Peyer's patch (tissue), 4 donors: Measurements from ENCODE around the gene GSG1. TPM values are rescaled to one million over a fixed set of nuclear protein-coding genes. Genes with fewer than 3 reads are reported as not detected.

ENCODE experiments used
- DNase-seq, 3 donors: peaks; one replicate each; pipeline ENCODE4 v3.0.0-alpha.2; 2017 to 2019
- H3K27ac ChIP-seq, 4 donors: fragments of 200-600 bp; sonication (generic); one replicate each; pipeline ENCODE4 v1.5.1; 2016 to 2019
- H3K27me3 ChIP-seq, 2 donors: fragments of 200-600 bp; sonication (generic); one replicate each; pipeline ENCODE4 v1.5.1; 2019
- H3K36me3 ChIP-seq, 3 donors: fragments of 200-600 bp; sonication (generic); one replicate each; pipeline ENCODE4 v1.5.1; 2016 to 2019
- H3K4me1 ChIP-seq, 4 donors: fragments of 200-600 bp; sonication (generic); one replicate each; pipeline ENCODE4 v1.5.1; 2016 to 2019
- H3K4me3 ChIP-seq, 4 donors: fragments of 200-600 bp; sonication (generic); 1 replicate in 3 of 4; 2 replicates in 1 of 4; pipeline ENCODE4 v1.5.1; 2016 to 2019; ENCODE audit warnings: mild to moderate bottlenecking in 1 of 4
- H3K9me3 ChIP-seq, 4 donors: fragments of 200-600 bp; sonication (generic); one replicate each; pipeline ENCODE4 v1.5.1; 2016 to 2019; ENCODE audit warnings: mild to moderate bottlenecking in 1 of 4
- POLR2A ChIP-seq, 2 donors: fragments of 450-650 bp; IDR thresholded peaks; one replicate each; pipeline ENCODE4 v1.5.1; 2017; ENCODE audit warnings: antibody characterized with exemption in 2 of 2, mild to moderate bottlenecking in 2 of 2, moderate library complexity in 2 of 2
- total RNA-seq, 4 donors: library from RNA; depleted of rRNA; stranded (reverse); fragments of >200 nt; gene quantifications; one replicate each; pipeline ENCODE4 v1.1.0, GENCODE V29; 2016
- TF ChIP-seq, protein P1 (sequence below), 6 experiments: fragments of 450-650 bp in 4 of 6; fragments of 200-600 bp in 2 of 6; sonication (generic) in 1 of 6; IDR thresholded peaks; one replicate each; pipeline ENCODE4 v1.5.1; 2017 to 2019; ENCODE audit warnings: antibody characterized with exemption in 6 of 6, mild to moderate bottlenecking in 3 of 6, moderate library complexity in 1 of 6

Gene GSG1
- total RNA-seq, 4 donors from 2014 or later, result 1.1 TPM; not detected in 3

DNA sequence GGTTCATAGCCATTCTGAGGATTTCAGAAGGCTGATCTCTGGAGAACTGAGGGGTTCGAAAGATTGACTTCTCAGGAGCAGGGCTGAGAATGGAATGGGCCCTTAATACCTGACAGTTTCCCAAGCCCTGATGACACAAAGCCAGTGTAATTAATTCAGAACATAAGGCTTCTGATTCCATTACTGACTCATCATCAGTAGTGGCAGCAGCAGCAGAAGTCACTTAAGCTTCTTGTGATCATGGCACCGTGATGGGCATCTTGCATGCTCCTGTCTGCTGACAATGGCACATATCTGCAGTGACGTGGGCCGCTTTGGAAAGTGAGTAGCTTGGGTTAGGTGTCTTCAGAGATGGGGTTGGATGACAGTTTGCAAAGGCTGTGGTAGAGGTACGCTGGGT, 38.2 kb upstream of the GSG1 start:
- Histone ChIP-seq H3K4me3 (no peak overlapping the region), H3K27ac (no peak overlapping the region), H3K27me3 (no peaks in the 10 kb centered on the region), H3K36me3 (no peaks in the 10 kb centered on the region), H3K9me3 (no peaks in the 10 kb centered on the region), H3K4me1 (peaks cover 0 to 2% (median 0%) of the 10 kb centered on the region in 4 donors)
- TF ChIP-seq POLR2A (IDR thresholded peaks at IDR 0.05), result no peak
- TF ChIP-seq, protein P1, sequence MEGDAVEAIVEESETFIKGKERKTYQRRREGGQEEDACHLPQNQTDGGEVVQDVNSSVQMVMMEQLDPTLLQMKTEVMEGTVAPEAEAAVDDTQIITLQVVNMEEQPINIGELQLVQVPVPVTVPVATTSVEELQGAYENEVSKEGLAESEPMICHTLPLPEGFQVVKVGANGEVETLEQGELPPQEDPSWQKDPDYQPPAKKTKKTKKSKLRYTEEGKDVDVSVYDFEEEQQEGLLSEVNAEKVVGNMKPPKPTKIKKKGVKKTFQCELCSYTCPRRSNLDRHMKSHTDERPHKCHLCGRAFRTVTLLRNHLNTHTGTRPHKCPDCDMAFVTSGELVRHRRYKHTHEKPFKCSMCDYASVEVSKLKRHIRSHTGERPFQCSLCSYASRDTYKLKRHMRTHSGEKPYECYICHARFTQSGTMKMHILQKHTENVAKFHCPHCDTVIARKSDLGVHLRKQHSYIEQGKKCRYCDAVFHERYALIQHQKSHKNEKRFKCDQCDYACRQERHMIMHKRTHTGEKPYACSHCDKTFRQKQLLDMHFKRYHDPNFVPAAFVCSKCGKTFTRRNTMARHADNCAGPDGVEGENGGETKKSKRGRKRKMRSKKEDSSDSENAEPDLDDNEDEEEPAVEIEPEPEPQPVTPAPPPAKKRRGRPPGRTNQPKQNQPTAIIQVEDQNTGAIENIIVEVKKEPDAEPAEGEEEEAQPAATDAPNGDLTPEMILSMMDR (IDR thresholded peaks at IDR 0.05), result no peak
- DNase-seq, result no peak

DNA sequence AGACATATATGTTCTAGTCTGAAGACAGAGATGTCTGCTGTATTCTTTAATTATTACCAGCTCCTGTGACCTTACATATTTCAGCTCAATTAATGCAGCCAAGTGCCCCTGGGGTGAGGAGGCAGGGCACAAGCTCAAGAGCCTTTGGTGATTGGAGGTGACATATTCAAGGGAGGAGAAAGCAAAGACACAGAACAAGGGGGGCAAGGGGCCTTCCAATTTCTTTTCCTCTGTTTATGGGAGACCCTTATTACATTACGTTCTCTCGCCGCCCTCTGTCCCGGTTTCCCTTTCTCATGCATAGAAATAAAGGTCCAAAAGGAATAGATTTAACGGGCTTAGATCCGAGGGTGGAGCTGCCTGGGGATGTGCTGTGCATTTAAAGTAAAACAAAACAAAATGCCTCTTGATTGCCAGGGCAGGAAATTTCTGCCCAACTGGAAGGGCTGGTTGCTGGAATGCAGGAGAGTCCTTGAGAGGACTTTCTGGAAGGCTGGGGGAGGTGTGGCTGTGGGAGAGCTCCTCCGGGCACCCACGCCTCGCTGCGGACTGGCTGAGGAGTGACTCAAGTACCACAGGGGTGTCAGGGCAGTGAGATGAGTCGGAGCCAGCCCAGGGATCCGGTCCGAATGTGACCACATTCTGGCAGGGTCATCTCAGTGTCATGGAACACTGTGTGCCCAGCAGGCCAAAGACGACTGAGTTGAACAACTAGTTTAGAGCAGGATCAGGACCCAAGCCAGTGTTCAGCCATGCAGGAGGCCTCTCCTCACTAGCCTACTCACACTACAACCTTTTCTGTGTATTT, 32.1 kb upstream of the GSG1 start:
- Histone ChIP-seq H3K27ac (no peak overlapping the region), H3K36me3 (no peaks in the 10 kb centered on the region)

DNA sequence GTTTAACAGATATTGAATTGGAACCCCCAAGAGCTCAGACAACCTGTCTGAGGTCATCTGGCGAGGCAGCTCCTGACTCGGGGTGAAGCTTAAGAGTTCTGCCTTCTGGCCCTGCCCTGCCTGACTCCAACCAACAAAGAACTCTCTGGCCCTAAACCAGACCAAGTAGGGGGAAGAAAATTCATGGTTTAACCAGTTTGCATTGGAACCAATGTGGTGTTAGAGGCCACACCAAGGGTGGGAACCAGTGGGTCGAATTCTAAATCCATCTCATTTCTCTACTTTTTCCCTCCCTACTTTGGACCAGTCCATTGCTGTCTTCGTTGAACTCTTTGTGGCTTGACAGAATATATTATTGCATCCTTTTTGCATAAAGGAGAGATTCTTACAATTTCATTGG, 30.4 kb upstream of the GSG1 start:
- Histone ChIP-seq H3K27me3 (no peaks in the 10 kb centered on the region), H3K4me3 (no peak overlapping the region), H3K4me1 (peaks cover 0 to 6% (median 0%) of the 10 kb centered on the region in 4 donors), H3K9me3 (no peaks in the 10 kb centered on the region), H3K36me3 (no peaks in the 10 kb centered on the region), H3K27ac (no peak overlapping the region)
- no peak for DNase-seq
- no peak for TF ChIP-seq POLR2A (IDR thresholded peaks at IDR 0.05)
- TF ChIP-seq, protein P1 (IDR thresholded peaks at IDR 0.05), result no peak

More for the DNA sequence above, 32.1 kb upstream of the GSG1 start:
- no peak for TF ChIP-seq POLR2A (IDR thresholded peaks at IDR 0.05)
- TF ChIP-seq, protein P1 (IDR thresholded peaks at IDR 0.05), result no peak
- no peak for DNase-seq
- Histone ChIP-seq H3K27me3 (no peaks in the 10 kb centered on the region), H3K4me1 (peaks cover 0 to 6% (median 0%) of the 10 kb centered on the region in 4 donors), H3K4me3 (no peak overlapping the region), H3K9me3 (no peaks in the 10 kb centered on the region)

DNA sequence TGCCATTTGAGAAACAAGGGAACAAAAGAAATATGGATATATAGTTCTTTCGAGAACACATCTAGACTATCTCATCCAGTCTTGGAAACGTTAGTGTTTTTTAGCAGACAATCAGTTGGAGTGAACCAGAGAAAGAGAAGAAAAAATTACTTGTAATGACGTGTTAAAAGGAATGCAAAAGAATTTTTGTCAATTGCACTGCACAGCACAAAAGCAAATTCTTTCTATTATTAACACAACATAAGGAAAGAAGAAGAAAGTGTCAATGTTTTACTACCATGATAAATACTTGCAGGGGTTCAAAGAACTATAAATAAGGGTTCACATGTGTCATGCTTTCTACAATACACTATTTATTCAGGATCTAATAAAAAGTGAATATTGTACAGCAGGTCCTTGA, 27.5 kb upstream of the GSG1 start:
- no peak for DNase-seq
- TF ChIP-seq POLR2A (IDR thresholded peaks at IDR 0.05), result no peak
- TF ChIP-seq, protein P1 (IDR thresholded peaks at IDR 0.05), result no peak
- Histone ChIP-seq H3K4me3 (no peak overlapping the region), H3K4me1 (no peaks in the 10 kb centered on the region), H3K36me3 (no peaks in the 10 kb centered on the region), H3K27me3 (no peaks in the 10 kb centered on the region), H3K27ac (no peak overlapping the region), H3K9me3 (no peaks in the 10 kb centered on the region)

DNA sequence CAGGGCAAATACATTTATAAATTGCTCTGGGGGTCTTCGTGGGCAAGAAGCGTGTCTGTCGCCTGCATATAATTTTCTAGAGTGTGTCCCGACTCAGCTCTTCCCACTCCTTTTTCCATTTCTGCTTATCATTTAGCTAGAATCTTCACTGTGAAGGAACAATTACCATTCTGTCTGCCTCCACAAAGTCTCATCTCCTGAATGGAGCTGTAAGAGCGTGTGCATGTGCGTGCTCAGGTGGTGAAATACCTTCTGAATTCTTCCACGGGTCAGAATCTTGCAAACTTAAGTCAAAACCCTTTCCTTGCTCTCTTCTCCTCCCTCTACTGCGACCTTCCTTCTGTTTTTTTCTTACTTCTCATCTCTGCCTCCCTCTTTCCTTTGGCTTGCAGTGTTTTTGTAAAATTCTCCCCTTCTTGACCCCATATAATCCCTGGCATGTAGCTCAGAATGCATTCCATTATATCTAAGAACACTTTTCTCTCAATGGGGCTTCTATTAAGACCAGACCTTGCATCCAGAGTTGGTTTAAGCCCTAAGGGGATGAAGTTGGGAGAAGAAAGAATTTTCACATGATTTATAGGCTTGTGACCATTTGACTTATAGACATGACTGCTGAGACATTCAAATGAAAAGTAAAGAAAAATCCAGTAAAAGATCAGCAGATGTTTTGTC, 25.0 kb upstream of the GSG1 start:
- Histone ChIP-seq H3K9me3 (no peaks in the 10 kb centered on the region), H3K4me3 (no peak overlapping the region), H3K27me3 (no peaks in the 10 kb centered on the region), H3K4me1 (no peaks in the 10 kb centered on the region), H3K36me3 (no peaks in the 10 kb centered on the region), H3K27ac (no peak overlapping the region)
- TF ChIP-seq, protein P1 (IDR thresholded peaks at IDR 0.05), result no peak
- TF ChIP-seq POLR2A (IDR thresholded peaks at IDR 0.05), result no peak
- DNase-seq, result no peak
